Renal cortical epithelial cell (primary cell): ENCODE measurements around the gene ITSN2. TPM values are rescaled to one million over a fixed set of nuclear protein-coding genes. Genes with fewer than 3 reads are reported as not detected.

Experiments used
- DNase-seq: peaks from one replicate; pipeline ENCODE4 v3.0.0-alpha.2; 2011; ENCODE audit warnings: low read depth
- total RNA-seq: library from RNA; depleted of rRNA; stranded (reverse); fragments of >200 nt; gene quantifications from 2 replicates; pipeline ENCODE4 v1.2.3, GENCODE V29; 2014

Gene ITSN2
- total RNA-seq, 1 donor from 2014 or later, result 33.2 TPM

- DNase-seq, result peak; percentile 27
Measured at GRCh38 chr2:24181849-24182248, 178.5 kb downstream of the ITSN2 start.

DNA sequence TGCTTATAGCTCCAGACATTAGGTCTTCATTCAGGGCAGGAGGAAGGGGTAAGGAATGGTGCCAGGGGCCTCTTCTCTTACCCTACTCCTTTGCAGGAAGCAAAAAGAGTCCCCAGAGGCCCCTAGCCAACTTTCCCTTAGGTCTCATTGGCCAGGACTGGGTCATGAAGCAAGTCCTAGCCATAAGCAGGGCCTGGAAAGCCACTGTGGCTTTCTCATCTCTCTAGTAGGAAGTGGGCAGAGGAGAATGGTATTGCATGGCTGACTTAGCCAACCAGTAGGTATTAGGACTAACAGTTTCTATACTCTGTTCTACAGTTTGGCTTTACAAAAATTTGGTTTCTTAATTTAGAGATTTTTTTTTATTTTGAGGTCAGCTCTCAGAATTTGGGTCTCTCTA, 180.7 kb downstream of the ITSN2 start:
- no peak for DNase-seq

- DNase-seq, result no peak
Measured at GRCh38 chr2:24176326-24176725, 184.0 kb downstream of the ITSN2 start.

GRCh38 chr2:24175631-24176187, 184.6 kb downstream of the ITSN2 start:
- DNase-seq, result no peak

DNA sequence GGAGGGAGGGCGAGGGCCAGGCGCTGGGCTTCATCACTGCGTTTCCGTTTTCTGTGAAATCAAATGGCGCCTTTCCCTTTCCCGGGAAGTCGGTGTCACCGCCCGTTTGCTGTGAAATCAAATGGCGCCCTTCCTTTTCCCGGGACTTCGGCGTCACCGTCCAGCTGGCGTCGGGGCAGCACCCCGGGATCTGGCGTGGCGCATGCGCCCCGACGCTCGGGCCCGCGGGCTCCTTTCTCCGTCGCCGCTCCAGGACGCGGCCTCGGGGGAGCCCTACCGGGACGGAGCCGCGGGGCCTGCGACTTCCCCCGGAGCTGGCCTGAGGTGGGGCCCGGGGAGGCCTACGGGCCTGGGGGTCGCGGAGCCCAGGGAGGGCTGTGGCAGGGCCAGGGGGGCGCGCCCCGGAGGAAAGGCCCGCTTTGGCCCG, 185.5 kb downstream of the ITSN2 start, which contains the start of gene FAM228A:
Gene FAM228A, plus strand, starts transcription at position 203 of the 427 bp plus-strand sequence. CDS start 428 bp downstream, outside the sequence.
- DNase-seq, result no peak

GRCh38 chr2:24169023-24169422, 191.3 kb downstream of the ITSN2 start:
- DNase-seq, result no peak

GRCh38 chr2:24164416-24164973, 195.8 kb downstream of the ITSN2 start:
- DNase-seq, result no peak

DNA sequence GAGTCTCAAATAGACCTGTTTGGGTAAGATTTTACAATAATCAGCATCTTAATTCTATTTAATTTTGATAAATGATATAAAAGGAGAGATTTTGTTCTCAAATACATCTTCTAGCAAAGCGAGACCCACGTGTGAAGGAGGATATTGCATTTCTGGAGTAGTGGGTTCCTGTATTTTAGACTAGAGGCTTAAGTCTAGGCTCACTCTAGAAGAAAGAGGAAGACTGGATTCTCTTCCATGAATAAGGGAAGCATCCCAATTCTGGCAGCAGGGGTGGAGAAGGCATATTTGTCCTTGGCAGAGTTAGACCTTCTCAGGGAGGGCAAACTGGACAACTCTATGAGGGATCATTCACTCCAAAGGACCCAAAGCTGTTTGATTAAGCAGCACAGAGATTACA, 196.7 kb downstream of the ITSN2 start:
- no peak for DNase-seq

DNA sequence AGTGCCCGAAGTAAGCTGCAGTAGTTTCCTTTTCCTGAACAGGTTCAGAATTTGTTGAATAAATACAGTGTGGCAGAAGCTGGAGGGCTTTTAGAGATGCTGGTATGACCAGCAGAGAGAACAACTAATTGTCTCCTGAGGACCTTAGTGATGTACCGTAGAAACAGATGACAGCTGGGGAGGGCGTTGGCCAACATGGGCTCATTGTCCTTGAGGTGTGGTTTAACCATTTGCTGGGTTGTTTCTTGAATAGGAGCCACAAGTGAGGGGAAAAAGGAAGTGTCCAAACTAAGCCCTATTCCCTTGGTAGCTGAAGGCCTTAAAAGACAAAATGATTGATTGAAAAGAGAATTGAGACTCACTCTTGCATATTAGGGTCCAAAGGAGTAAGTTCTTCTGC, 197.2 kb downstream of the ITSN2 start:
- DNase-seq, result no peak

- no peak for DNase-seq
Measured at GRCh38 chr2:24162494-24162893, 197.8 kb downstream of the ITSN2 start.

GRCh38 chr2:24160761-24161160, 199.6 kb downstream of the ITSN2 start:
- no peak for DNase-seq

DNA sequence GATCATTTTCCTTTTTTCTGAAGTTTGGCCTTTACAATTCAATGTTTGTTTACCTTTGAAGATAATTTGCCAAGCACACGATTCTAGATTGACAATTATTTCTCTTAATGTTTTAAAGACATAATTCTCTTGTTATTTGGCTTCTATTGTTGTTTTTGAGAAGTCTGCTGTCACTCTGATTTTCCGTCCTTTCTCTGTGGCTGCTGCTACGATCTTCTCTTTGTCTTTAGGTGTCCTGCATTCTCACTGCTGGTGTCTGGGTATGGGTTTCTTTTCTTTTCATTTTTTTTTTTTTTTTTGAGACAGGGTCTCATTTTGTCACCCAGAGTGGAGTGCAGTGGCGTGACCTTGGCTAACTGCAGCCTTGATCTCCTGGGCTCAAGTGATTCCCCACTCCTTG, 200.6 kb downstream of the ITSN2 start:
- DNase-seq, result no peak

- DNase-seq, result no peak
Measured at GRCh38 chr2:24158131-24158530, 202.2 kb downstream of the ITSN2 start.

GRCh38 chr2:24153478-24153877, 206.9 kb downstream of the ITSN2 start:
- no peak for DNase-seq

Other genes with a start within 250 kb of the ITSN2 start
- 0.40 TPM in 1 of 2 replicates, not detected in the other for gene PFN4, start 237.2 kb downstream of the ITSN2 start, total RNA-seq
- 11.8 and 13.4 TPM in 2 replicates for gene FAM228B, start 237.1 kb downstream of the ITSN2 start, total RNA-seq
- gene FAM228A, start 185.5 kb downstream of the ITSN2 start, total RNA-seq, result 0.05 and 0.35 TPM in 2 replicates
- gene NCOA1, start 130.7 kb upstream of the ITSN2 start, total RNA-seq, result 8.3 and 22.3 TPM in 2 replicates